ENCODE measurements around the gene ZNF629. TPM values are rescaled to one million over a fixed set of nuclear protein-coding genes. Genes with fewer than 3 reads are reported as not detected.

Gene ZNF629
- 14.5 and 16.2 TPM in 2 replicates for total RNA-seq

GRCh38 chr16:30786936-30787612, at the start of gene ZNF629:
Gene ZNF629 (minus strand): TSS chr16:30787205. CDS start chr16:30784482, 2,723 bp downstream.

GRCh38 chr16:30761928-30762902, 24.8 kb downstream of the ZNF629 start, which contains the start of the genes CFAP119 and RNF40:
Gene CFAP119 (minus strand): TSS chr16:30762062. CDS start chr16:30761748, 314 bp downstream.
Gene RNF40 (plus strand): TSS chr16:30762322. CDS start chr16:30762546, 224 bp downstream.

DNA sequence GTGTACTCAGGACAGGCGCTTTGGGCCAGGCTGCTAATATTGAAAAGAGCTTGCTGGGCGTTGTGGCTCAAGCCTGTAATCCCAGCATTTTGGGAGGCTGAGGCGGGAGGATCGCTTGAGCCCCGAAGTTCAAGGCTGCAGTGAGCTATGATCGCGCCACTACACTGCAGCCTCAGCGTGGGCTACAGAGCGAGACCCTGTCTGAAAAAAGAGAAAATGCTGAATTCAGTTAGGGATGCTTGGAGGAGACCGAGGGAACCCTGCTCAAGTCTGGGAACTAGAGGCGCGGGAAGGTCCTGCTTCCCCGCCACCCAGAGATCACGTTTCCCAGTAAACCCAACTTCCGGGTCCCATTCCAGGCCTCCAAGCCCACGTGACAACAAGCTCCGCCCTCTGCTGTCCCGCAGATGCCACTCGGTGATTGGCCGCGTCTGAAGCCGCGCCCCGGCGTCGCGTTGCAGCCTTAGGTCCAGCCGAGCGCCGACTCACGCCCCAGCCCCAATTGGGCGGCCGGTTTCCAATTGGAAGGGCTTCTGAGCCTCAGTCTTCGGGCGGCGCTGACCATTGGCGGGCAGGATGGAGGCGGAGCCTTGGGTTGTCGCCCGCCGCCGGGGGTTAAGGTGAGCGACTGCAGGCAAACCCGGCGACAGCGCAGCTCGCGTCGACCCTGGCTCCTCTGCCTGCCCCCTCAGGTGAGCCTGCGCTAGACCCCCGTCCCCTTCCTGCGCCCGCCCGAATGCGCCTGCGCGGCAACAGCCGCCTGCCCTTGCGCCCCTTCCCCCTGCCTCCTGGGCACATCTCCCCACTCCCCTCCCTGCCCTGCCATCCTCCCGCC, 39.0 kb downstream of the ZNF629 start, which contains the start of gene PHKG2:
TSS of gene PHKG2 (plus strand) at position 627 of the 835 bp plus-strand sequence. CDS start 396 bp downstream, outside the sequence.

Small RNA genes lying within 50 kb of the gene (small RNA-seq; reads per million reads assigned to genes)
- gene RF00017: not detected

Other genes with a start within 250 kb of the ZNF629 start
- 4.8 and 5.8 TPM in 2 replicates for gene ZNF764, start 228.8 kb downstream of the ZNF629 start, total RNA-seq
- 7.6 and 8.0 TPM in 2 replicates for gene ZNF688, start 215.5 kb downstream of the ZNF629 start, total RNA-seq
- gene ZNF785, start 201.5 kb downstream of the ZNF629 start, total RNA-seq: 10.5 and 11.1 TPM in 2 replicates
- 6.1 and 6.6 TPM in 2 replicates for gene ZNF689, start 176.8 kb downstream of the ZNF629 start, total RNA-seq
- gene PRR14, start 136.2 kb downstream of the ZNF629 start, total RNA-seq: 5.9 and 7.3 TPM in 2 replicates
- 22.2 and 22.8 TPM in 2 replicates for gene FBRS, start 128.8 kb downstream of the ZNF629 start, total RNA-seq
- 17.9 and 20.4 TPM in 2 replicates for gene SRCAP, start 88.0 kb downstream of the ZNF629 start, total RNA-seq
- 15.2 and 17.4 TPM in 2 replicates for gene PHKG2, start 38.8 kb downstream of the ZNF629 start, total RNA-seq
- 2.1 and 2.2 TPM in 2 replicates for gene CFAP119, start 25.1 kb downstream of the ZNF629 start, total RNA-seq
- 63.6 and 70.5 TPM in 2 replicates for gene RNF40, start 24.9 kb downstream of the ZNF629 start, total RNA-seq
- gene BCL7C, start 106.9 kb upstream of the ZNF629 start, total RNA-seq: 34.6 and 38.0 TPM in 2 replicates
- gene CTF1, start 109.4 kb upstream of the ZNF629 start, total RNA-seq: 2.4 and 2.6 TPM in 2 replicates
- 11.5 and 12.0 TPM in 2 replicates for gene FBXL19, start 136.4 kb upstream of the ZNF629 start, total RNA-seq
- 34.4 and 37.7 TPM in 2 replicates for gene ORAI3, start 161.9 kb upstream of the ZNF629 start, total RNA-seq
- gene SETD1A, start 170.5 kb upstream of the ZNF629 start, total RNA-seq: 2.5 and 4.0 TPM in 2 replicates
- gene HSD3B7, start 198.0 kb upstream of the ZNF629 start, total RNA-seq: 42.6 and 51.9 TPM in 2 replicates
- 1.4 and 2.1 TPM in 2 replicates for gene STX1B, start 223.4 kb upstream of the ZNF629 start, total RNA-seq
- 21.7 and 26.1 TPM in 2 replicates for gene STX4, start 246.4 kb upstream of the ZNF629 start, total RNA-seq

Data from articular chondrocyte of knee joint (primary cell).